ENCODE data around the gene CD163.
"Not testable (repeated sequence)": the region's sequence is repeated elsewhere in the genome, so short reads cannot be mapped to it uniquely, and the experiment has no call there.

Gene CD163

DNA sequence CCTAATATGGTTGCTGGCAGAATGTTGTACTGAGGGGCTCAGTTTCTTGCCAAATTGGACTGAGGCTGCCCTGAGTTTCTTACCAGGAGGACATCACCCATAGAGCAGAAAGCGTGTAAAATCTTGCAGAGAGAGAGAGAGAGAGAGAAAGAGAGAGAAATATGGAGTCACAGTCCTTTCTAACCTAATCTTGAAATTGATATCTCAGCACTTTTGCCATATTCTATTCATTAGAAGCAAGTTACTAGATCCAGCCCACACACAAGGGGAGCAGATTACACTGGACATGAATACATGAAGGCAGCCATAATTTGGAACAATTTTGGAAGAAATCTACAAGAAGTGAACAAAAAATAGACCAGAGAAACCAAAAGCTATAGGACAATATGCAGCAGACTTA, 55.5 kb downstream of the CD163 start:
- DNase-seq = no peak

DNA sequence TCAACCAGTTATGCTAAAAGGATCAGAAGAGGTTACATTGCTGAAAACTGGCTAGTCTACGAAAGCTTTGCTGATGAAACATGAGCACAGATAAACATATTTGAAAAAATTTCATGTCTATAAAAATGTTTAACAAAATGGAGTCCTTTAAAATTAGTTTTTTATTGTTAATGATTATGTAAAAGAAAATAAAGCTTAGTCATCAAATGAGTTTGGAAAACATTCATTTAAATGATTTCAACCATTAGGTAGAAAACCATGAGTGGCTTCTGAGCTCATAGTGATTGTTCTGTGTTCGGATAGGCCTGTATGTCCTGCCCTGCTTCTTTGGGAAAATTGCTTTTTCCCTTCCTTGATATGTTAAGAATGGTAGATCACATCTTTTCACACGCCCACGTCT, 59.0 kb downstream of the CD163 start:
- DNase-seq = no peak

DNA sequence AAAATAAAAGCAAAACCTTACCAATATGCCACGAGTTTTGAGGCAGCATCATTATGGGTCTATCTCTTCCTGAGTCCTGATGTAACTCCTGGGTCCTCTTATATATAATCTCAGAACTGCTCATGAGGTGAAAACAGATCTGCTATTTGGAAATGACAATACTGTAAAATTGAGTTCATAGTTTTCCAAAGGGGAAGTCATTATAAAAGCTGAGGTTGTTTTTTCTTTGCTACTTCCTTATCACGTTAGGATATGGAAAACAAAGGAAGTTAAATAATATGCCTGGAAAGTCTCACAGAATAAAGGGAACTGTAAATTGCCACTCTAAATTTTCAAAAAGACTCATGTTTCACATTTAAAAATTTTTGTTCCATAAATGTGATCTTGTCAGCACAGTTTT, 59.5 kb downstream of the CD163 start, which contains the start of gene CD163L1:
CD163L1 (minus strand) TSS at position 78 of the 400 bp plus-strand sequence; CDS start at position 52, 26 bp downstream.
- DNase-seq = no peak

DNA sequence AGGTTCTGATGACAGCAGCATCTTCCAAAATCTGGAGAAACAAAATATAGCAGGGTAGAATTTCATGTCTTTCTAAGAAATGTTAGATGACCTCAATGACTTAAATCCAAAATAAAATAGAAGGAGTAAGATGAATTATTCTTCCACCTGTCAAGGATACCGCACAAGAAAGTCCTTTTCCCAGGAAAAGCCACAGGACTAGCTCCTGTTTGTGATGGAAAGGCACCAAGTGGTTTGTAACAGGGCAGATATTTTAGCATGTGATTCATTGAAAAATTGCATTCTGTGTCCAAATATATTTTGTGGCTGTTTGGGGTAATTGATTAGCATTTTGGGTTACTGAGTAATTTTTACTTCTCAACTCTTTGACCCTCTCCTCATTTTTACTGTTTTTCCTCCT, 62.4 kb downstream of the CD163 start:
- no peak for DNase-seq

DNA sequence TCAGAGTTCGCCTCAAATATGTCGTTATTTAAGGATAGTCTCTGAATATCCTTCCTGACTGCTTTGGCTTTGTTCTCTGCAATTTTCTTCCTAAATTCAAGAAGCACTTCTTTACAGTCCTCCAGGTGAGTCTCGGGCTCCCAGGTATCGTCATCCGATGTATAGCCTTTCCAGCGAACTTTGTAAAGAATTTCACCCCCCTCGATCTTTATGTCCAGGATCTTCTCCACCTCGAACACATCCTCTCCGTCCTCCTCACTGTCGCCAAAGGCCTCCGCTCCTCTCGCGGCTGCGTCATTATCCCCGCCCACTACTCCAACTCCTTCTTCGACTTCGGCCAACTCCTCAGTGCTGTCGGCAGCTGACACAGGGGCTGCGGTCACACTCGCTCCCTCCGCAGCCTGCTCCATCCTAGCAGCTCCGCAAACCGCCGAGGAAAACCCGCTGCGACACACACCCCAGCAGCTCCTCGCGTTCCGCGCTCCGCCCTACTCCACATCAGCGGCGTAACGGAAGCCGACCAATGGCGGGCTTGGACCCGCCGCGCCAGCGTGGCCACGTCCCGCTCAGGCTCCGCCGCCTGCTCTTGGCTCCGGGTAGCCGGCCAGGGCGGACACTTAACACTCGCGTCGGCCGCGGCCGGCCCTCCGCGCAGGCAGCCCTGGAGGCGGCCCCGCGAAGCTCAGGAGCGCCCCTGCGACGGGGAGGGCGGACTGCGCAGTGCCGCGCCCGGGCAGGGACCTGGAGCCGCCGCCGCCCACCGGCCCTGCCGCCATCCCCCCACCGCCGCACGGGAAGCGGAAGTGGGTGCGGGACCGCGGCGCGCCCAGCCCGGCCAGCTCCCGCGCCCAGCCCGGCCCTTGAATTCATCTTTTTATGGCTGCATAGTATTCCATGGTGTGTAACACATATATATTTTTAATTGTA, 63.7 kb downstream of the CD163 start:
- DNase-seq = peak; percentile 23

DNA sequence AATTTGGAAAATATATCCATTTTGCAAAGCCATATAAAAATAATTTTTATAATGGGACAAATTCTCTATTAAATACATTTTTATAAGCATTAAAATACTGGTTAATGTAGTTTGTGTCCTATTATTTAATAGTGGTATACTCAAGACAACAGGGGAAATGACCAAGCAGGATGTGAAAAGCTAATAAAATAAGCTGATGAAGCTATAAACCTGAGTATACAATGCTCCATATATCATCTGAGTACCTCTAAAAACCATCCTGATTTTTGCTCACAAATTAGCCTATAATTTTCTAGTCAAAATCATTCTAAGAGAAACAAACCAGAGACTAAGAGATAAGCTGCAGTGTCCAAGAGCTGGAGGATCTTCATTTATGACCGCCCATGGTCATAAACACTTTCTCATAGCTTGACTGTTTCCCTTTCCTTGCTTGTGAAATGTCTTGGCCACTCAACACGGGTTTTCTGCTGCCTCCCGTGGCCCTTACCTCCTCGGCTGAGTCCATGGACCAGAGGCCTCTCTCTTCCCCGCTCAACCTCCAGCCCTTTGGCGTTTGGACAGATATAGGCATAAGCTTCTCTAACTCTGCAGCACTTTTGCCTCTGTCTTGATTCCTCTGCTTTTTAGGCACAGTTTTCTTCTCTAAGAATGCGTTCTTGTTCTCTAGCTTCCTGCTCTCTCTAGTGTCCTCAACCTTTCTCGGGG, 65.1 kb downstream of the CD163 start:
- DNase-seq = not testable (repeated sequence)

DNA sequence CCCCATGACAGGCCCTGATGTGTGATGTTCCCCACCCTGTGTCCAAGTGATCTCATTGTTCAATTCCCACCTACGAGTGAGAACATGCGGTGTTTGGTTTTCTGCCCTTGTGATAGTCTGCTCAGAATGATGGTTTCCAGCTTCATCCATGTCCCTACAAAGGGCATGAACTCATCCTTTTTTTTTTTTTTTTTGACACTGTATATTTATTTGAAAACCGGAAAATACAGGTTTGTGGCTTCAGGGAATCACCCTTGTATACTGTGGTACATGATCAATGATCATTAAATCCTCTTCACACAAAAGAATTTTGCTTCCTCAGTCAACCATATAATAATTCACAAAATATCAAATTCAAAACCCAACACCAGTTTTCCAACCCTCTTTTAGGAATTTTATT, 66.1 kb downstream of the CD163 start:
- DNase-seq = not testable (repeated sequence)

DNA sequence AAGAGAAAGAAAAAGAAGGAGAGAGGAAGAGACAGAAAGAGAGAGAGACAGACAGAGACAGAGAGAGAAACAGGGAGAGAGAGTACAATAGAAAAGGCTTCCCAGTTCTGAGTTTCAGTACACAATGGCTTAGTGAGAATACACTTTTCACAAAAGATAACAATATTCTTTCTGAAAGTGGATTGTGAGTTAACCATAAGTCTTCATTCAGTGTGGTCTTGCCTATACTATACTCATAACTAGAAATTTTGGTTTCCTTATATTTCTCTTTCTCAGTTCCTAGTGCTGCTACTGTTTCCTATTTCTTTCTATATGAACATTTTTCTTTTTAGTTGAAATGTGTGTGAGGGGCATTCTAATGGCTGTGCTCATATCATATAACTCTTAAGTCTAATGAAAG, 68.9 kb downstream of the CD163 start:
- DNase-seq = no peak

DNA sequence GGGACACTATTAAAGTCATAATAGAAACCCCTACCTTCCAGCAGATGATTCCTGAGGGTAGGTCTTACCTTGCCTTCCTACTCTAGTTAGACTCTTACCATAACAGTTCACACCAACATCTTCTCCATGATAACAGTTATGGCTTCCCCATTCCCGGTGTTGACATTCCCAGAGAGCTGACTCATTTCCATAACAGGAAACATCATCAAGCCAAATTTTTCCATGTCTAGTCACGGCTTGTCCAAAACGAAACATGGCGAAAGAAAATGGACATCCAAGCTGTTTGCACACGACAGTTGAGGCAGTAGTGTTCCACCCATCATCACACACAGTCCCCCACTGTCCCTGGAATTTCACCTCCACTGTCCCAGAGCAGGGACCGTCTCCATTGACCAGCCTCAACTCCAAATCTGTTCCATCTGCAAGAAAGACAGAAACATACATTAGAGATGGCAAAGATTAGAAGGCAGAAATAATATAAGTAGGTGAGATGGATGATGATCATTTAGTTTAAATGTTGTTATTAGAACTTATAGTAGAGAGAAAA, 70.2 kb downstream of the CD163 start:
- no peak for DNase-seq

DNA sequence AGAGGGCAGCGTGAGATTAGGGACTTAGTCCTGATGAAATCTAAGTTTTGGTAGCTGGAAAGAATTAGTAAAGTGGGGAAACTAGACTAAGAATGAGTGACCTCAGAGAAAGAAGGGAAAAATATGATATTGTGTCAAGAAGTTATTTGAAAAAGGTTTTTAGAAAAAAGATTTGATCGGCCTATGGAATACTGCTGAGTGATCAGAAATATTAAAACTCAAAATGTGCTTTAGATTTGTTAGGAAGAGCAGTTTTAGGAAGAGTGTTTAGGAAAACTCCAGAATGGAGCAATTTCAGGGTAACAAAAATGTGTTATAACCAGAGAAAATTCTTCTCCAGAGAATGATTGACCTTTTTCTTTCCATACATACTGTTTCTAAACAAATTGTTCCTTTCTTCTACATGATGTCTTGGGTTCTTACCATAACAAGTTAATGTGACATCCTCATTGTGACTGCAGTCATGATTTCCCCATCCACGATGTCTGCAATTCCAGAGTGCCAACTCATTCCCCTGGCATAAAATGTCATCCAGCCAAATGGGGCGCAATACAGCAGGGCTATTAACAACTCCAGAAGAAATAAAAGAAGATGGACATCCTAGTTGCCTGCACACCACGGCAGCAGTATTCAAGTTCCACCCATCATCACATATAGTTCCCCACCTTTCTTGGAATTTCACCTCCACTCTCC, 71.4 kb downstream of the CD163 start:
- DNase-seq = no peak

Data from stimulated activated naive CD4-positive, alpha-beta T cell treated with Interleukin-2 at 50 U/mL for 16 hours (primary cell).